ENCODE measurements around the gene ZNF175. TPM values are rescaled to one million over a fixed set of nuclear protein-coding genes. Genes with fewer than 3 reads are reported as not detected.

The ZNF175 gene
- total RNA-seq, 1 donor from 2014 or later: 8.1 TPM

DNA sequence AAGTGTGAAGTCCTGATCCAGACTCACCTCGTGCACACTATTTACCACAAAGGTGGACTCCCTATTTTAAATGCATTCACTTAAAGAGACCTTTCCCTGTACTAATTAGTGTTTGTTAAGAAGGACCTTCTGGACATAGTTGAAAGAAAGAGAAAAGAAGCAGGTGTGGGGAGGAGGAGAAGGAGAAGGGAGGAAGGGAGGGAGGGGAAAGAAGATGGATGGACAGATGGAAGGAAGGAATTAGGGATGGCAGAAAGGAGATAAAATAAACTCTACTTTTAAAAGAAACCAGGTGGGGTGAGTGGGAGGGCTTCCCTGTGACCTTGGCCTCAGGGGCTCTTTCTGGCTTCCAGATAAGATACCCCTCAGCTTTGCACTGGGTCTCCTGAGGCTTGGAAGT lies 21.4 kb downstream of the ZNF175 start:
- Mint-ChIP-seq H3K36me3 (peaks cover 14% of the 10 kb centered on the region), H3K4me3 (peak overlapping the region; percentile 52), H3K9me3 (peaks cover 8% of the 10 kb centered on the region), H3K4me1 (peaks cover 14% of the 10 kb centered on the region), H3K27me3 (ENCODE audit: insufficient read depth, low read depth) (no peaks in the 10 kb centered on the region), H3K27ac (no peak overlapping the region)
- no peak overlapping the region for H2AFZ ChIP-seq (replicated peaks)
- no peaks in the 10 kb centered on the region for H3K79me2 ChIP-seq (ENCODE audit: low read depth)
- no peak overlapping the region for H3K4me2 ChIP-seq
- no peaks in the 10 kb centered on the region for H3F3A ChIP-seq (ENCODE audit: low read depth)
- no peak overlapping the region for H3K9ac ChIP-seq
- TF ChIP-seq EZH2phosphoT487 (IDR thresholded peaks at IDR 0.05): no peak
- no peaks in the 10 kb centered on the region for H4K20me1 ChIP-seq (ENCODE audit: low read depth)
- peaks cover 3% of the 10 kb centered on the region for H3K36me3 ChIP-seq
- DNase-seq (ENCODE audit: low spot score): no peak
- no peak overlapping the region for H3K4me3 ChIP-seq
- H3K27ac ChIP-seq: no peak overlapping the region
- peaks cover 10% of the 10 kb centered on the region for H3K9me3 ChIP-seq (ENCODE audit: low read depth)
- H3K27me3 ChIP-seq: no peaks in the 10 kb centered on the region
- no peaks in the 10 kb centered on the region for H3K4me1 ChIP-seq

DNA sequence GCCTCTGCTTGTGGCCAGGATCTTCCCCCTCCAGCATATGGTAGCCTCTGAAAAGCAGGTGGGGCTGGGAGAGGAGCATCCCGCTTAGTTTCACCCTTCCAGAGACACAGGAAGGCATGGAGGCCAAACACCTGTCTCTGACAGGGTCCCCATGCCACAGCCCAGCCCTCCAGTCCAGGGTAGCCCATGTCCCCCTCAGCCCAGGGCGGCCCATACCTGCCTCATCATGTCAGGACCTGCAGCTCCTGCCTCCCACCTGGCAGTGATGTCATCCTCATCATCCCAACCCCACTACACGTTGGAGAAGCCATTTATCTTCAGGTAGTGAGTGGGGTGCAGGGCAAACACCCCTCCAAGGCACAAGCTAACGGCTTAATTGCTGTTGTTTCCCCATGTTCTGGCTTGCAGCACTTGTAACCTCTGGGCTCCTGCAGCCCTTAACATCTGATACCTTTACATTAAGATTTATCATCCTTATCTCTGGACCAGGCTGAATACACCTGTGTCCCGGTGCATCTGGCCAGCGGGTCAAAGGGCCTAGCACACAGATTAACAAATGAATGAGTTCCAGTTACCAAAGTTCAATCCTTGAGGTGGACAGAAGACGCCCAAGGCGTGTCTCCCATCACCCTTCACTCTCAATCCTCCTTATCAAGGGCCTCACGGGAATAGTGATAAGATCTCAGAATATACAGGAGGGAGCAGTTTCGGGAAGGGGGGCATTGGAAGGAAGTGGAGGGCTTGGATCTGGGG lies 22.2 kb downstream of the ZNF175 start:
- Histone ChIP-seq H3K4me3 (peak overlapping the region; percentile 56), H3K27me3 (no peaks in the 10 kb centered on the region), H3F3A (ENCODE audit: low read depth) (no peaks in the 10 kb centered on the region), H3K36me3 (no peaks in the 10 kb centered on the region), H4K20me1 (ENCODE audit: low read depth) (no peaks in the 10 kb centered on the region), H2AFZ (replicated peaks) (peak overlapping the region; percentile 32), H3K4me1 (no peaks in the 10 kb centered on the region), H3K9me3 (ENCODE audit: low read depth) (peaks cover 4% of the 10 kb centered on the region), H3K27ac (no peak overlapping the region), H3K79me2 (ENCODE audit: low read depth) (no peaks in the 10 kb centered on the region), H3K4me2 (peak overlapping the region; percentile 69), H3K9ac (no peak overlapping the region)
- no peaks in the 10 kb centered on the region for H3K27me3 Mint-ChIP-seq (ENCODE audit: insufficient read depth, low read depth)
- H3K27ac Mint-ChIP-seq: no peak overlapping the region
- H3K4me1 Mint-ChIP-seq: peaks cover 14% of the 10 kb centered on the region
- H3K4me3 Mint-ChIP-seq: peak overlapping the region; percentile 91
- H3K36me3 Mint-ChIP-seq: peaks cover 7% of the 10 kb centered on the region
- peaks cover 1% of the 10 kb centered on the region for H3K9me3 Mint-ChIP-seq
- TF ChIP-seq EZH2phosphoT487 (IDR thresholded peaks at IDR 0.05) (no peak), EZH2 (IDR thresholded peaks at IDR 0.05) (no peak)
- TF ChIP-seq, protein P1, sequence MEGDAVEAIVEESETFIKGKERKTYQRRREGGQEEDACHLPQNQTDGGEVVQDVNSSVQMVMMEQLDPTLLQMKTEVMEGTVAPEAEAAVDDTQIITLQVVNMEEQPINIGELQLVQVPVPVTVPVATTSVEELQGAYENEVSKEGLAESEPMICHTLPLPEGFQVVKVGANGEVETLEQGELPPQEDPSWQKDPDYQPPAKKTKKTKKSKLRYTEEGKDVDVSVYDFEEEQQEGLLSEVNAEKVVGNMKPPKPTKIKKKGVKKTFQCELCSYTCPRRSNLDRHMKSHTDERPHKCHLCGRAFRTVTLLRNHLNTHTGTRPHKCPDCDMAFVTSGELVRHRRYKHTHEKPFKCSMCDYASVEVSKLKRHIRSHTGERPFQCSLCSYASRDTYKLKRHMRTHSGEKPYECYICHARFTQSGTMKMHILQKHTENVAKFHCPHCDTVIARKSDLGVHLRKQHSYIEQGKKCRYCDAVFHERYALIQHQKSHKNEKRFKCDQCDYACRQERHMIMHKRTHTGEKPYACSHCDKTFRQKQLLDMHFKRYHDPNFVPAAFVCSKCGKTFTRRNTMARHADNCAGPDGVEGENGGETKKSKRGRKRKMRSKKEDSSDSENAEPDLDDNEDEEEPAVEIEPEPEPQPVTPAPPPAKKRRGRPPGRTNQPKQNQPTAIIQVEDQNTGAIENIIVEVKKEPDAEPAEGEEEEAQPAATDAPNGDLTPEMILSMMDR (IDR thresholded peaks at IDR 0.05): no peak
- no peak for DNase-seq (ENCODE audit: low spot score)

DNA sequence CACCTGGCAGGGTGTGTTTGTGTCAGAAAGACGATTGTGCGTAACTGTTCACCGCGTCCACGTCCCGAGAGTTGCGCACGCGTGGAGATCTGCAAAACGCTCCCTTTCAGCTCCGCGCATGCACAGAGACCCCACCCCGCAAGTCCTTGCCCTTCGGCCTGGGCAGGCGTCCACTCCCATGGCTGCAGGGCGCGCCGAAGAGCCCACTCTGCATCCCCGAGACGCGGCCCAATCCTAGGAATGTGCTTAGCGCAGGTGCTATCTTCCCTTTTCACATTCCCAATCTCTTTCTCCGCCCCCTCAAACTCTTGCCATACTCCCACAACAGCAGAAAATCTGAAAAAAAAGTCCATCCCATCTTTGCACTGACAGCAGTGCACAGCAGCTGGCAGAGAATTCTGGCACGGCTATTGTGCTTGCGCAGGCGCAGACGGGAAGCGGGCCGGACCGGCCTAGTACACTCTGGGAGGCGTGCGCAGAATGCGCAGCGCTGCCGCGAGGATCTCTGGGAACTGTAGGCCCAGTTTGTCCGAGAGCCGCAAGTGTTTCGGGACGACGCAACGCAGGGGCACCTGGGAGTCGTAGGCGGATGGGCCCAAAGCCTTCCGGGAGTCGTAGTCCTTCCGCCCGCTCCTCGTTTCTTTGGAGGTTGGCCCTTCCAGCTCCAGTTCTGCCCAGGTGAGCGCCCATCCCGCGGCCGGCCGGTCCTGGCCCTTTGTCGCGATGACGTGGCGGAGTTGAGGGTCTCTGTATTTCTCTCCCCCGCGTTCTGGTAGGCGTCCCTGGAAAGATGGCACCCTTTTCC lies 23.1 kb downstream of the ZNF175 start:
- no peaks in the 10 kb centered on the region for H3K27me3 Mint-ChIP-seq (ENCODE audit: insufficient read depth, low read depth)

More for the DNA sequence above, 23.1 kb downstream of the ZNF175 start:
- Histone ChIP-seq H3F3A (ENCODE audit: low read depth) (no peaks in the 10 kb centered on the region), H3K9ac (peak overlapping the region; percentile 17), H3K4me3 (peak overlapping the region; percentile 56), H3K36me3 (no peaks in the 10 kb centered on the region), H4K20me1 (ENCODE audit: low read depth) (no peaks in the 10 kb centered on the region), H2AFZ (replicated peaks) (peak overlapping the region; percentile 82), H3K4me2 (peak overlapping the region; percentile 80), H3K9me3 (ENCODE audit: low read depth) (peaks cover under 1% of the 10 kb centered on the region), H3K79me2 (ENCODE audit: low read depth) (no peaks in the 10 kb centered on the region), H3K27me3 (no peaks in the 10 kb centered on the region), H3K27ac (no peak overlapping the region), H3K4me1 (no peaks in the 10 kb centered on the region)
- TF ChIP-seq EZH2phosphoT487 (IDR thresholded peaks at IDR 0.05): no peak
- TF ChIP-seq, protein P1 (IDR thresholded peaks at IDR 0.05): no peak
- no peak for TF ChIP-seq EZH2 (IDR thresholded peaks at IDR 0.05)
- no peaks in the 10 kb centered on the region for H3K9me3 Mint-ChIP-seq
- peak; percentile 95 for DNase-seq (ENCODE audit: low spot score)
- peaks cover 14% of the 10 kb centered on the region for H3K4me1 Mint-ChIP-seq
- peaks cover 7% of the 10 kb centered on the region for H3K36me3 Mint-ChIP-seq
- H3K27ac Mint-ChIP-seq: no peak overlapping the region
- peak overlapping the region; percentile 91 for H3K4me3 Mint-ChIP-seq
